Adrenal gland (tissue), 5 donors: ENCODE measurements around the gene ACTL6A.

Source experiments
- CTCF ChIP-seq, 6 experiments: fragments of 450-650 bp in 4 of 6; fragments of 200-600 bp in 2 of 6; sonication (generic) in 1 of 6; IDR thresholded peaks; 1 replicate in 5 of 6; 2 replicates in 1 of 6; pipeline versions ENCODE4 v1.5.1 to v1.8.0; 2016 to 2021; ENCODE audit warnings: antibody characterized with exemption in 6 of 6, mild to moderate bottlenecking in 2 of 6, moderate library complexity in 1 of 6
- POLR2A ChIP-seq, 2 donors: fragments of 450-650 bp; IDR thresholded peaks; one replicate each; pipeline ENCODE4 v1.6.1; 2017; ENCODE audit warnings: antibody characterized with exemption in 2 of 2, mild to moderate bottlenecking in 2 of 2, moderate library complexity in 1 of 2
- donor health status: DM: no; HTN: no; CAD: no.

- no peak for TF ChIP-seq CTCF (IDR thresholded peaks at IDR 0.05)
- no peak for TF ChIP-seq POLR2A (IDR thresholded peaks at IDR 0.05)
These were observed 68.2 kb downstream of the ACTL6A start for GRCh38 chr3:179630753-179631451.
